ENCODE data around the gene GALK1. TPM values are rescaled to one million over a fixed set of nuclear protein-coding genes. Genes with fewer than 3 reads are reported as not detected.

The GALK1 gene
- total and polyA plus RNA-seq, 2 of the 13 experiments (the other 11 are each of a cell fraction or from before 2014, with no cell fraction given), result 59.9 to 93.6 TPM

DNA sequence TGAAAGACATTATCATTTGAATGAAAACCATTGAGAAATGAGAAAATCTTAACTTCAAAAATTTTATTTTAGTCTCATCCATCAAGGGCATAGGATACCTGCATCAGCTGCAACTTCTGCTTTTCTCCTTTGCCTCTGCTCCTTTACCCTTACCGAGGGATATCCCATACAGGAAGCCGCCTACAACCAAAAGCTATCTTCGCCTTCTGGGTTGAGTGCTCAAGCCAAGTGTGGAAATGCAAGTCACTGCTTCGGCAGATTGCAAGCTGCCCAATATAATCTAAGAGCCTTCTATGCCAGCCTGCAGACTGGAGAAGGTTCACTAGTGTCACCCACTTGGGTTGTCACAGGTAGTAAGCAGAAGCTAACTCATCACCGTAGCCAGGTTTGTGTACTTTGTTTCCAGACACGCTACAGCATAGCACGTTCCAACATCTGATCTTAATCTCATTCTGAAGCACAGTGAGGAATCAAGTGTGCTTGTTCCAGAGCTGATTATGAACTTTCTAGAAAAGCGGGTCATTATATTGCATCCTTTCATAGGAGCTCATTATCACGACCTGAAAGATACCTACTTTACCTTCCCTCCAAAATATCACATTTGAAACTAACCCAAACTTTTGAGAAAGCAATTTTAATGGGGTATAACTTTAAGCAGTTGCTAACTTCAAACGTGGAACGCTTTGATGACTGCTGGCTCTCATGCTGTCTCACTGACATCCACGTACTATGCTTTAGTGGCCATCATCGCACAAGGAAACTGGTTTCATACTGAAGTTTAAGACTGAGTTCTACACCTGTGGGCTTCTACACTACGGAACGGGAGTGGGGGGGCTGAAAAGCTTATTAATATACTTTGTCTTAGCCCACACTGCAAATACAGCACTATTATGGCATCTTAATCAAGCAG is 11.6 kb upstream of the GALK1 start (continued):
- TF ChIP-seq, protein P1, sequence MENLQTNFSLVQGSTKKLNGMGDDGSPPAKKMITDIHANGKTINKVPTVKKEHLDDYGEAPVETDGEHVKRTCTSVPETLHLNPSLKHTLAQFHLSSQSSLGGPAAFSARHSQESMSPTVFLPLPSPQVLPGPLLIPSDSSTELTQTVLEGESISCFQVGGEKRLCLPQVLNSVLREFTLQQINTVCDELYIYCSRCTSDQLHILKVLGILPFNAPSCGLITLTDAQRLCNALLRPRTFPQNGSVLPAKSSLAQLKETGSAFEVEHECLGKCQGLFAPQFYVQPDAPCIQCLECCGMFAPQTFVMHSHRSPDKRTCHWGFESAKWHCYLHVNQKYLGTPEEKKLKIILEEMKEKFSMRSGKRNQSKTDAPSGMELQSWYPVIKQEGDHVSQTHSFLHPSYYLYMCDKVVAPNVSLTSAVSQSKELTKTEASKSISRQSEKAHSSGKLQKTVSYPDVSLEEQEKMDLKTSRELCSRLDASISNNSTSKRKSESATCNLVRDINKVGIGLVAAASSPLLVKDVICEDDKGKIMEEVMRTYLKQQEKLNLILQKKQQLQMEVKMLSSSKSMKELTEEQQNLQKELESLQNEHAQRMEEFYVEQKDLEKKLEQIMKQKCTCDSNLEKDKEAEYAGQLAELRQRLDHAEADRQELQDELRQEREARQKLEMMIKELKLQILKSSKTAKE (CRISPR knock-in tag; IDR thresholded peaks at IDR 0.05; ENCODE audit: borderline replicate concordance), result no peak
- TF ChIP-seq GLI4 (CRISPR knock-in tag; IDR thresholded peaks at IDR 0.05; ENCODE audit: borderline replicate concordance), result no peak
- TF ChIP-seq POLR2AphosphoS5 (IDR thresholded peaks at IDR 0.05; ENCODE audit: low read depth, low read length), result peak; percentile 54
- TF ChIP-seq, protein P2, sequence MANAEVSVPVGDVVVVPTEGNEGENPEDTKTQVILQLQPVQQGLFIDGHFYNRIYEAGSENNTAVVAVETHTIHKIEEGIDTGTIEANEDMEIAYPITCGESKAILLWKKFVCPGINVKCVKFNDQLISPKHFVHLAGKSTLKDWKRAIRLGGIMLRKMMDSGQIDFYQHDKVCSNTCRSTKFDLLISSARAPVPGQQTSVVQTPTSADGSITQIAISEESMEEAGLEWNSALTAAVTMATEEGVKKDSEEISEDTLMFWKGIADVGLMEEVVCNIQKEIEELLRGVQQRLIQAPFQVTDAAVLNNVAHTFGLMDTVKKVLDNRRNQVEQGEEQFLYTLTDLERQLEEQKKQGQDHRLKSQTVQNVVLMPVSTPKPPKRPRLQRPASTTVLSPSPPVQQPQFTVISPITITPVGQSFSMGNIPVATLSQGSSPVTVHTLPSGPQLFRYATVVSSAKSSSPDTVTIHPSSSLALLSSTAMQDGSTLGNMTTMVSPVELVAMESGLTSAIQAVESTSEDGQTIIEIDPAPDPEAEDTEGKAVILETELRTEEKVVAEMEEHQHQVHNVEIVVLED (CRISPR knock-in tag; IDR thresholded peaks at IDR 0.05; ENCODE audit: borderline replicate concordance), result no peak
- TF ChIP-seq, protein P3, sequence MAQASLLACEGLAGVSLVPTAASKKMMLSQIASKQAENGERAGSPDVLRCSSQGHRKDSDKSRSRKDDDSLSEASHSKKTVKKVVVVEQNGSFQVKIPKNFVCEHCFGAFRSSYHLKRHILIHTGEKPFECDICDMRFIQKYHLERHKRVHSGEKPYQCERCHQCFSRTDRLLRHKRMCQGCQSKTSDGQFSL (CRISPR knock-in tag; IDR thresholded peaks at IDR 0.05), result peak; percentile 37
- 0 out of 2 replicates have a peak, but pooled peaks have one; percentile 67 for TF ChIP-seq ATRX (CRISPR knock-in tag; IDR thresholded peaks at IDR 0.05; ENCODE audit: borderline replicate concordance)
- no peak for TF ChIP-seq ARNT (IDR thresholded peaks at IDR 0.05)
- TF ChIP-seq BCL6 (CRISPR knock-in tag; IDR thresholded peaks at IDR 0.05), result no peak
- TF ChIP-seq YEATS2 (CRISPR knock-in tag; IDR thresholded peaks at IDR 0.05; ENCODE audit: borderline replicate concordance), result no peak
- TF ChIP-seq, protein P4, sequence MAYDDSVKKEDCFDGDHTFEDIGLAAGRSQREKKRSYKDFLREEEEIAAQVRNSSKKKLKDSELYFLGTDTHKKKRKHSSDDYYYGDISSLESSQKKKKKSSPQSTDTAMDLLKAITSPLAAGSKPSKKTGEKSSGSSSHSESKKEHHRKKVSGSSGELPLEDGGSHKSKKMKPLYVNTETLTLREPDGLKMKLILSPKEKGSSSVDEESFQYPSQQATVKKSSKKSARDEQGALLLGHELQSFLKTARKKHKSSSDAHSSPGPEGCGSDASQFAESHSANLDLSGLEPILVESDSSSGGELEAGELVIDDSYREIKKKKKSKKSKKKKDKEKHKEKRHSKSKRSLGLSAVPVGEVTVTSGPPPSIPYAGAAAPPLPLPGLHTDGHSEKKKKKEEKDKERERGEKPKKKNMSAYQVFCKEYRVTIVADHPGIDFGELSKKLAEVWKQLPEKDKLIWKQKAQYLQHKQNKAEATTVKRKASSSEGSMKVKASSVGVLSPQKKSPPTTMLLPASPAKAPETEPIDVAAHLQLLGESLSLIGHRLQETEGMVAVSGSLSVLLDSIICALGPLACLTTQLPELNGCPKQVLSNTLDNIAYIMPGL (CRISPR knock-in tag; IDR thresholded peaks at IDR 0.05; ENCODE audit: borderline replicate concordance in 1 of 2, low read depth in 1 of 2), result no peak
- no peak for TF ChIP-seq NCOA2 (CRISPR knock-in tag; IDR thresholded peaks at IDR 0.05)
- TF ChIP-seq ZNF746 (CRISPR knock-in tag; IDR thresholded peaks at IDR 0.05), result no peak
- TF ChIP-seq RBM22 (optimal IDR thresholded peaks at IDR 0.05; ENCODE audit: low read length), result peak; percentile 89
- TF ChIP-seq KLF12 (CRISPR knock-in tag; IDR thresholded peaks at IDR 0.05; ENCODE audit: borderline replicate concordance), result no peak
- TF ChIP-seq MED13 (CRISPR knock-in tag; IDR thresholded peaks at IDR 0.05), result 0 out of 2 replicates have a peak, but pooled peaks have one; percentile 13
- TF ChIP-seq PAF1 (CRISPR knock-in tag; IDR thresholded peaks at IDR 0.05), result peak; percentile 90; the same call in 1 of the 2 replicates
- no peak for TF ChIP-seq FIP1L1 (IDR thresholded peaks at IDR 0.05; ENCODE audit: borderline replicate concordance, insufficient read depth, low read depth, low read length)
- TF ChIP-seq, protein P5, sequence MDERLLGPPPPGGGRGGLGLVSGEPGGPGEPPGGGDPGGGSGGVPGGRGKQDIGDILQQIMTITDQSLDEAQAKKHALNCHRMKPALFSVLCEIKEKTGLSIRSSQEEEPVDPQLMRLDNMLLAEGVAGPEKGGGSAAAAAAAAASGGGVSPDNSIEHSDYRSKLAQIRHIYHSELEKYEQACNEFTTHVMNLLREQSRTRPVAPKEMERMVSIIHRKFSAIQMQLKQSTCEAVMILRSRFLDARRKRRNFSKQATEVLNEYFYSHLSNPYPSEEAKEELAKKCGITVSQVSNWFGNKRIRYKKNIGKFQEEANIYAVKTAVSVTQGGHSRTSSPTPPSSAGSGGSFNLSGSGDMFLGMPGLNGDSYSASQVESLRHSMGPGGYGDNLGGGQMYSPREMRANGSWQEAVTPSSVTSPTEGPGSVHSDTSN (CRISPR knock-in tag; IDR thresholded peaks at IDR 0.05), result no peak

Measured in HepG2 (cell line).